ENCODE data around the gene PTBP1. TPM values are rescaled to one million over a fixed set of nuclear protein-coding genes. Genes with fewer than 3 reads are reported as not detected.

The PTBP1 gene
- total RNA-seq, 2 donors from 2014 or later = 49.4 to 73.9 TPM

GRCh38 chr19:757811-758668 lies 39.2 kb upstream of the PTBP1 start:
- Histone ChIP-seq H3K4me1 (no peaks in the 10 kb centered on the region), H3K9me3 (peaks cover 0 to 10% of the 10 kb centered on the region in 2 donors), H3K36me3 (no peaks in the 10 kb centered on the region), H3K4me3 (no peak overlapping the region), H3K27ac (no peak overlapping the region), H3K27me3 (no peaks in the 10 kb centered on the region)
- no peak for TF ChIP-seq CTCF (IDR thresholded peaks at IDR 0.05)
- no peak for DNase-seq (ENCODE audit: low spot score)

- Histone ChIP-seq H3K4me1 (no peaks in the 10 kb centered on the region), H3K9me3 (peaks cover 0 to 9% of the 10 kb centered on the region in 2 donors), H3K4me3 (no peak overlapping the region), H3K36me3 (no peaks in the 10 kb centered on the region), H3K27ac (no peak overlapping the region), H3K27me3 (no peaks in the 10 kb centered on the region)
- no peak for DNase-seq (ENCODE audit: low spot score)
- TF ChIP-seq CTCF (IDR thresholded peaks at IDR 0.05) = no peak
Observed at GRCh38 chr19:763181-763580, 34.1 kb upstream of the PTBP1 start.

- Histone ChIP-seq H3K9me3 (peaks cover 0 to 2% of the 10 kb centered on the region in 2 donors), H3K4me3 (no peak overlapping the region), H3K36me3 (no peaks in the 10 kb centered on the region), H3K27ac (no peak overlapping the region), H3K4me1 (no peaks in the 10 kb centered on the region), H3K27me3 (no peaks in the 10 kb centered on the region)
- no peak for TF ChIP-seq CTCF (IDR thresholded peaks at IDR 0.05)
- no peak for DNase-seq (ENCODE audit: low spot score)
Observed at GRCh38 chr19:763869-764268, 33.4 kb upstream of the PTBP1 start.

GRCh38 chr19:764301-764700 lies 33.0 kb upstream of the PTBP1 start:
- no peaks in the 10 kb centered on the region for H3K27me3 ChIP-seq
- H3K4me3 ChIP-seq = no peak overlapping the region
- TF ChIP-seq CTCF (IDR thresholded peaks at IDR 0.05) = no peak
- H3K4me1 ChIP-seq = no peaks in the 10 kb centered on the region
- DNase-seq (ENCODE audit: low spot score) = no peak
- H3K9me3 ChIP-seq = no peaks in the 10 kb centered on the region
- H3K36me3 ChIP-seq = no peaks in the 10 kb centered on the region
- H3K27ac ChIP-seq = no peak overlapping the region

- H3K4me1 ChIP-seq = peaks cover 0 to under 1% of the 10 kb centered on the region in 2 donors
- no peak overlapping the region for H3K27ac ChIP-seq
- H3K4me3 ChIP-seq = no peak overlapping the region
- TF ChIP-seq CTCF (IDR thresholded peaks at IDR 0.05) = no peak
- no peaks in the 10 kb centered on the region for H3K27me3 ChIP-seq
- no peak for DNase-seq (ENCODE audit: low spot score)
- no peaks in the 10 kb centered on the region for H3K36me3 ChIP-seq
- H3K9me3 ChIP-seq = no peaks in the 10 kb centered on the region
Observed at GRCh38 chr19:765179-765738, 32.0 kb upstream of the PTBP1 start.

All from right atrium auricular region (tissue), 2 donors.